ENCODE data around the gene ENPP6.

GRCh38 chr4:184114431-184114830, 103.2 kb downstream of the ENPP6 start:
- TF ChIP-seq CTCF (IDR thresholded peaks at IDR 0.05; ENCODE audit: extremely low read depth in 1 of 2, insufficient read depth in 1 of 2, low read depth in 1 of 2, low read length in 2 of 2) (no peak), MAX (IDR thresholded peaks at IDR 0.05; ENCODE audit: insufficient read depth, insufficient read length) (no peak), GATA2 (IDR thresholded peaks at IDR 0.05; ENCODE audit: insufficient read depth, insufficient read length, low read depth, low read length) (no peak), POLR2AphosphoS5 (IDR thresholded peaks at IDR 0.05; ENCODE audit: insufficient read depth, low read depth, low read length) (no peak), JUN (IDR thresholded peaks at IDR 0.05; ENCODE audit: borderline replicate concordance, insufficient read depth, insufficient read length, low read depth) (no peak), EZH2 (IDR thresholded peaks at IDR 0.05; ENCODE audit: borderline replicate concordance, low read depth, low read length, severe bottlenecking) (no peak)

Measured in endothelial cell of umbilical vein (primary cell).